Fibroblast of skin of right biceps (primary cell): ENCODE results near the gene JAZF1.

Experiments used
- DNase-seq: peaks from one replicate; pipeline ENCODE4 v3.0.0-alpha.2; 2013

The JAZF1 gene

DNA sequence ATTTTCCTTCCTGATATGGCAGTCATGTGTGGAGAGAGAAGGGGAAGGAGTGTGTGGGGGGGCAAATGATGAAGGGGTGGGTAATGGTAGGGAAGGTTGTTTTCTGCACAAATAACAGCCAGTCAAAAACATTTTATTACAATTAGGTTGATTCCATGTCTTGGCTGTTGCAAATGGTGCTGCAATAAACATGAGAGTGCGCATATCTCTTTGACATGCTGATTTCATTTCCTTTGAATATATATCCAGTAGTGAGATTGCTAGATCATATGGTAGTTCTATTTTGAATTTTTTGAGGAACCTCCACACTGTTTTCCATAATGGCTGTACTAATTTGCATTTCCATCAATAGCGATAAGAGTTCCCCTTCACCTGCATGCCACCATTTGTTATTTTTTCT lies 10.6 kb upstream of the JAZF1 start:
- DNase-seq: no peak

DNA sequence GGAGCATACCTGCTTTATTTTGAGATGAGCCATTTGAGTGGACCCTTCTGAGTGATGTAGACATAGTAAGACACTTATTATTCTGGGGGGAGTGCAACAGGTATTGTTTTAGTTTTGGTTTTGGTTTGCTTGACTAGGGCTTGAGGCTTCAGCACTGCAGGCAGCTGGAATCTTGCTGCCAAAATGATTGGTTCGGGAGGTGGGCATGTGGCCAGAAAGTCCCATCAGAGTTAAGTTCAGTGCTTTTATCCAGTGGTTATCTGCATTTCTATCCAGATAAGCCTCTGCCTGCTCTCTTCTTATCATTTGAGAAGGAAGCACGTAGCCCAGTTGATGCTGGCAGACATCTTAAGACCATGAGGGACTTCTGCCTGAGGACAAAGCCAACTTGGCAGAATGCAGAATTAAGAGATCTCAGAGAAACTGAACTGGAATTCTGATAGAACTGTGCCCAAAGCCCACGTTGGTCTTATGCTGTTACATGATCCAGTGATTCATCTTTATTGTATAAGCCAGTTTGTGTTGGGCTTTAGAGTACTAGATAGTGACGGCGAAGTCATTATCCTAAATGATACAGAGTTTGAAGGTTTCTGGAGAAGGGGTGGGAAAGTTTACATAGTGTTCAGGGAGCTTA lies 9.6 kb upstream of the JAZF1 start:
- DNase-seq: no peak

DNA sequence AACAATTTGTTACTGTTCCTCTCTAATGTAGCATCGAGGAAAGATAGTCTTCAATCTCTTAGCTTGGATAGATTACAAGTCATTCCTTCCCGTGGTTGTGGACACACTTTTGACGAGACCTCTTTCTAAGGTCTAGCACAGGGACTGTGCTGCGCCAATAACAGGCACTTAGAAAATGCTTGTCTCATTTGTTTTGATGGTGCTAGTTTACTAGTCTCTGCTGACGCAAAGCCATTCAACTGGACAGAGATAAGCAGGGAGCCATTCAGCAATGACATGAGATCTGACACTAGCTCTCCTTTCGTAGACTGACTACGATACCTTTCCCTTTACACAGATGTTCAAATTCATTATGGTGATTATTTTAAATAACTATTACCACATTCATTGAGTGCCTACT lies 6.4 kb upstream of the JAZF1 start:
- DNase-seq: no peak

DNA sequence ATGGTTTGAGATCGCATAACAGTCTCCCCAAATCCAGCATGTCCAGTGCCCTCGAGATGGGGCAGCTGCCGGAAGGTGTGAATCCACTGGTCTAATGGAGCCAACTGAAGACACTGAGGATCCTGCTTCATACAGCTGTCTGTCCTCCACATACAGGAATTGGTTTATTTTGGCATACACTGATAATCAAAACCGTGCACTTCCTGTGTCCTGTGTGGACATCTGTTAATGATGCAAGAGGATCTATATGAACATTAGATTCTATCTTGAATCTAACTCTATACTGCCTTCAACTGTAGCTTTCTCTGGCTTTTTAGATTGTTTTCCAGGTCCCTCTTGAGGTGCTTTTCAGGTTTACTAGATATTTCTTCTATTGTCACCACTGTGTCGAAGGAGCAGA lies 3.0 kb upstream of the JAZF1 start:
- peak; percentile 32 for DNase-seq

DNA sequence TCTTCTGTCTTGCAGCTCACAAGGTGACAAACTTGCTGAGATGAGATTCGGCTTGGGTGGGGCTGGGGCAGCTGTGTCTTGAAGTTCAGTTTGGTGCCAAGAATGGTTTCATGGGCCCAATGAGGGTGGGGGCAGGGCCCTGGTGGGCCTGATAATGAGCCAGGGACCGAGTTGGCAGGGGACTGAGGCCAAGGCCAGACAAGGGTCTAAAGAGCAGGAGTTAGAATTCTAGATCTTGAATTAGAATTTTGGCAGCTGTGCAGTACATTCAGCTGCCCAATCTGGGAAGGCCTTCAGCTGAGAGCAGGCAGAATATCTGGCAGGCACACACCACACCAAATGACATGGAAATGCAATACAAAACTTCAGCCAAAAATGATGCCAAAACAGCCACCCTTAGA lies 1.5 kb upstream of the JAZF1 start:
- DNase-seq: no peak

DNA sequence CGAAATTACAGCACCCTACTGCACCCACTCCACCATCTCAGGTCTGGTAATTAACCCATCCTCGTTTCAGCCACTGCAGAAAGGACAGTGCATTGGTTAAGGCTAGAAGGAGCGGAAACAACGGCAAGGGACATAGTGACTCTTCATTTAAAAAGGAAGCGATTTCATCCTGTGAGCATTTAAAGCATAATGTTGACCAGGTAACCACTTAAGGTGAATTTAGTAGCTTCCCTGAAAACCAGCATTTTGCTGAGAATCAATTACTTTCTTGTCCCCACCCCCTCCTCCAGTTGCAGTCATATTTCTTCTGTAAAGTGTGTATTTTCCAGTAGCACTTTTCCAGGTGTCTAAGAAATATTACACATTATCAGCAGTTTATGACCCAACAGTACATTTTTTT lies 821 bp upstream of the JAZF1 start:
- DNase-seq: no peak

DNA sequence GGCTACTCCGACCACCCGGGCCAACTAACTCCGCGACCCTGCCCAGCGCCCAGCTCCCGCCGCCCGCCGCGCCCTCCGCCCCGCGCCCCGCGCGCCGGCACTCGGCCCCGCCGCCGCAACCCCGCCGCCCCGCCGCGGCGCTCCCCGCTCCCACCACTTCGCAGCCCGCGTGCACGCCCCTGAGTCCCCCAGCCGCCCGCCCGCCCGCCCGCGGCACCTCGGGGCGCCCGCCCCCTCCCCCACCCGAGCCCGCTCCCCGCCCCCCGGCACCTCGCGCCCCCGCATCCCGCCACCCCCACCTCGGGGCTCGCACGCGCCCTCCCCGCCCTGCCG lies 598 bp downstream of the JAZF1 start:
- no peak for DNase-seq

DNA sequence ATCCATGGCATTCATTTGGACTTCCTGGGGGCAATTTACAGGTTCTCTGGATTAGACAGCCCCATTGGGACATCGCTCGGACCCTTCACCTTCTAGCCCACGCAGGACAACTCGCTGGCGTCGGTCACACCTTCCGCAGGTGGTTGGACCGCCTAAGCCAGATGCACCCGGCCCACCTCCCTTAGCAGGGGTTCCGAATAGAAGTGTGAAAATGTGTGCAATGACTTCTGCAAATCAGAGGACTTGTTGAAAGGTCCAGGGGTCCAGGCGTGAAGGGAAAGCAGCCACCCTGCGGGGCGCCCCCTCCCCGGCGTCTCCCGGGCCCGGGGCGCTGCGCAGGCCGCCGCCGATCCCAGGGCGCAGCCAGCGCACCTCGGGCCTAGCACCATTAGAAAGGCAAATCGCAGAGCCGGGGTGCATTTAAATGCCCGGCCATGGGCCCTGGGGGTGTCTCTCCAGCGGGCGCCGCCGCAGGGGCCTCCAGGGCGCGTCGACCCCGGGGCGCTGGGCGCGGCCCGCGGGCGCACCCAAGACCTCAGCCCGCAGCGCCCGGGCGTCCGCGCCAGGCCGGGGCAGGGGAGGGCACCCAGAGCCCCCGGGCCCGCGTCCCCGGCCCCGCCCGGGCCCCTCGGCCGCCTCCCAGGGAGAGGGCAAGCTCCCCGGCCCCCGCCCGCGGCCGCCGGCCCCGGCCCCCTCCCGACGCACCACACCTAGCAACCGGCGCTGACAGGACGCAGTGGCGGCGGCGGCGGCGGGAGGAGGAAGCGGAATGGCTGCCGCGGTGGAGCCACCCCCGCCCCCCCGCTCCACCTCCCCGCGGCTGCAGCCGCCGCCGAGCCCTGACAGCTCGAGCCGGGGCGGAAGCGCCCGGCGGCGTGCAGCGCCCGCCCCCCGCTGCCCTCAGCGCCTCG lies 1.2 kb downstream of the JAZF1 start:
- peak; percentile 75 for DNase-seq

DNA sequence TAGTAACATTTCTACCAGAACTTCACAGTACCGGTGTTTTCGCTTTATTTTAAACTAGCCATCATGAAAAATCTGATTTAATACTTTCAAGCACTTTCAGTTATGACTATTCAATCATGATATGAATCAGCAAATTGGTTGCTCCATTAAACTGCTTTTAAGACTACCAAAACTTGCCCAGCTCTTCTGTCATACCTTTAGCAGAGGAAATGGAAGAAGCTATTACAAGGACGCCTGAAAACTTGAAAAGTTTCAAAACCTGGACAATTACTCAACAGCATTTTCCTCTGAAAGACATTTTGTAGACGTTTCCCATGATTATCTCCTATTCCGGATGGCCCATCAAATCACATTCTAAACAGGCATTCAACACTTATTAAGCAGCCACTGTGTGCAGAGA lies 2.0 kb downstream of the JAZF1 start:
- DNase-seq: no peak

DNA sequence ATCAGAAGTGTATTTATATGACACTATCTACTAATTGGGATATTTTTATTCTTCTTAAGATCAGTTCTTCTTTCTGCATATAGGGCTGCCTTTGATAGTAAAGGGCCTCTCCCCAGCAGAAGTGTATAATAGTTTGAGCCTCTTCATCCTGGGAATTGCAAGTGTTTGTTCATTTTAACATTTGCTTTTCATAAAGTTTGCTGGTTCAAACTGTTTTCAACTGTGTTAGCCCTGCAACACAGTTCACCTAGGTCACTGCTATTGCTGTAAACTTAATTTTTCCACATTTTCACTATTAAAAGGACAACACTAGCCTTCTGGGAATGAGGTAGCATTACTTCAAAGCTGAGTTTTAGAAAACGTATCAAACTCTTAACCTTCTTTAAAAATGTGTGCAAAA lies 2.8 kb downstream of the JAZF1 start:
- no peak for DNase-seq

DNA sequence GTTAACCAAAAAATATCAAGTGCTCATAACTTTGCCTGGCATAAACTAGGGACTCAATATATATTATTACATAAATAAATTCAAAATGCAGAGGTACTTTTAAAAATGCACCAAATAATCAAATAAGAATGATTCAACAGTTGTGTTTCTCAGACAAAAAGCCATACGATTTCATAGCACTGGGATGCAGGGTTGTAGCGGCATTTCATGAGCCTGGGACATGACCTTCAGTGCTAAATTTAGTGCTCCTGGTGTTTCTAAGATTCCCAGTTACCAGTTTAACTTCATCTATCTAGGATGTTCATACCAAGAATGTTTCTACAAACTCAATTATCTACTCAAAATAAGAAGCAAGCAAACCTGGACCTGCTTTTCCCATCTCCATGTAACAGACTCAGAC lies 4.0 kb downstream of the JAZF1 start:
- DNase-seq: no peak

DNA sequence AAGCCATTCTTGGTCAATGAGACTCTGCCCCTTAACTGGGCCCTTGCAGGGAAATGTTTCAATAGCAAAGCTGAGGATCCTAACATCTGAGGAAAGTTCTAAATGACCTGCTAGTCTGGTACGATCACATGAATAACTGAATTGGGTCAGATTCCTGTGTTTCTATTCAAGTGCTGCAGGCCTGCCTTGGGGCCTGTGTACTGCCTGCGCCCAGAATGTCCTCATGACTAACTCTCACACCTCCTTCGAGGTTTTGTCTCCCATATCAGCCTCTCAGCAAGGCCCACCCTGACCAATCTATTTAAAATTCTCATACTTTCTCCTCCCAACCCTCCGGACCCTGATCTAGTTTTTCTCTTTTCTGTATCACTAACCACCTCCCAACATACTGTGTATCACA lies 4.4 kb downstream of the JAZF1 start:
- DNase-seq: no peak

DNA sequence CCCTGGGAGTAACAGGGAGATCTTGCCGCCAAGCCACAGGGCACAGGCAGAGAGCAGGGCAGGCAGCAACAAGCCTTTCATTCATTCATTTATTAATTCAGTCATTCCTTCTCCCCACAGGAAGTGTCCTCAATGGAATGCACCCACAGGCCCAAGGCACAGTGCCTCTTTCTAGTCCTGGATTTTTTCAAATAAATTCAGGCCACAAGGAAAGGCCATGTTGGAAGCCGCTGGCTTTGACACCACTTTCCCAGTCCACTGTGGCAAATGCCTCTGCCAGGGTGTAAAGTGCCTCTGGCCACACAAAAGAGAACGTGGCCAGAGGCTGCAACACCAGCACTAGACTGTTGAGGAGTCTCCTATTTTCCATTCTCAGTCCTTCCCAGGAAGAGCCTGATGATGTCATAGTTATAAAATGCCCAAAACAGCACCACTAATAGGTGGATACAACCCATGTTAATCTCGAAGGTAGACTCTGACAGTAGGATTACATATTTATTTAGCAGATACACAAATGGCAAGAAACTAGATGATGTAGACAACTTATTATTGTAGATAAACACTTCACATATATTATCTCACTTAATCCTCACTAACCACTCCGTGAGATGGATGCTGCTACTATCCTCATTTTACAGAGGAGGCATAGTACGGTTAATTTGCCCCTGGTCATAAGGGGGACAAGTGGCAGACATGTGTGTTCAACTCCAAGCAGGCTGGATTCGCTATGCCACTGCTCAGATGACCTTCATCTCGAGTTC lies 5.5 kb downstream of the JAZF1 start:
- DNase-seq: no peak

DNA sequence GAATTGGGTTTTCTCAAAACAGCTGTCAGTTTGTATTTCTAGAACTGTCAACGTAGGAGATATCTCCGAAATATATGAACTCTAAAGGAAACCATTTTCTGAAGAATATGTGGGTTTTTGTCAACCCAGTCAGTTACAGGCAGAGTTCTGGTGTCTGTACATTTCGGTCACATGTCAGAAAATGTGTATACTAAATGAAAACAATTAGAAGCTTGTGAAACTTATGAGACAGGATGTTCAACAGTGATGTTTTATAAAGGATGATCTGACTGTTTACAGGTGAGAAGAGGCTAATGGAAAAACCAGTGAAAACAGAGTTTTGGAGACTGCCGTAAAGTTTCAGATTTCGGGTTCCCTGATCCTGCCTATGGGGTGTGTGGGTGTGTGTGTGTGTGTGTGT lies 6.2 kb downstream of the JAZF1 start:
- DNase-seq: no peak

DNA sequence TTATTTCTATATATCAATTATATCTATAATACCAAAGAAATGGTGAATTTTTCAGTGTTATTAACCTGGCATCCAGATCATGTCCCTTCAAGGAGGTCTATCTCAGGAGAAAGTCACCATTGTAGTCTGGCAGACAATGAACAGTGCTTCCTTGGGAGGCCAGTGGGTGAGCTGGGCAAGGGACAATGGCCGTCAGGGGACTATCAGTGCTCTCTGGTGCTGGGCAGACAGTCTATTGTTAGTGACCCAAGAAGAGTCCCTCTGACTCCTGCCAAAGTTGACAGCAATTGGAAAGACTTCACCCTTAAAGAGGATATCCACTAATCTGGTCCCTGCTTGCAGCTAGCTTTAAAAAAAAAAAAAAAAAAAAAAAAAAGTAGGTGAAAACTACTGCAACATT lies 7.1 kb downstream of the JAZF1 start:
- no peak for DNase-seq

DNA sequence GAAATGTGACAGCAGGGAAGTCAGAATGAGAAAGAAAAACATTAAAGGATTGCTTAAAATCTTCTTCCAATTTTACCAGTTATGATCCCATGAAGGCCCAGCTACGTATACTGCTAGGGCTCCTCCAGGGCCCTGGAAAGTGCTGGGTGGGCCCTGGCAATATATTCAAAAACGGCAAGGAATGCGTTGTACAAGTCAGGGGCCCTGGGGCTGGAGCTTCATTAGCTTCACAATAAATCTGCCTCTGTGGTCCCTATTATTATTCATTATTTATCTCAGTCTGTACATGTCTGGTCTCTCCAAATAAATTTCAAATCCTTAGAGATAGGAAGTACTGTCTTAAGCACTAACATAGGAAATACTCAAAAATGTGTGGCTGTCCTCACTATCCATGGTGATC lies 7.6 kb downstream of the JAZF1 start:
- DNase-seq: no peak

DNA sequence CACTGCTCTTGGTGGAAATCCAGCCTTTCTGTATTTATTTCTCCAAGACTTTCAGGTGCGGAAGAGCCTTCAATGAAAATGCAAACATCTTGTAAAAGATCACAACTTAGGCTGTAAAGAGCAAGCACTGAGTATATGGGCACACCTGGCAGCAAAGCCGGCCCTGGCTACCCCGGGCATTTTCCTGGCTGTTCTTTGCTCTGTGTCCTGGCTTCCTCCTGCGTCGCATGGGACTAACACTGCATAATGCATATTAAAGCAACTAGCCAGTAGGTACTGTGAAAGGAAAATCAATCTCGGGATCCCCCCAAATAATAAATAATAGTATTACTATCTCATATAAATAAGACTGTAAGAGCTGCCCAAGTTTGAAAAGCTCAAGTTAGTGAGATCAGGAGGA lies 9.9 kb downstream of the JAZF1 start:
- DNase-seq: no peak

DNA sequence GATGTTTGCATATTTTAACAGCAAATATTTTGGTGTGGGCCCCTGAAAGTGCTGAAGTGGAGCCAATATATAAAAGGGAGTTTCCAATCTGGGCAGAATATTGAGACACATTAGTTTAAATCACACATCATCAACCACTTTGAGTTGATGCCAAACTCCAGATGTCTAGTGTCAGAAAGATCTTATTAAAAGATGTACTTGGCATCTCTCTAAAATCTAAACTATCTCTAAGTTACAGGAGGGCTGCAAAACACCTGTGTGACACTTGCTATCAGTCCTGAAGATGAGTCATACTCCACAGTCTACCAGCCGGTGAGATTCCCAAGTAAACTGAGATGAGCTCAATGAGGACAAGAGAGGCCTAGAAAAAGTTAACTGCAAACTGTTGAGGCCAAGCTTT lies 11.4 kb downstream of the JAZF1 start:
- DNase-seq: no peak

DNA sequence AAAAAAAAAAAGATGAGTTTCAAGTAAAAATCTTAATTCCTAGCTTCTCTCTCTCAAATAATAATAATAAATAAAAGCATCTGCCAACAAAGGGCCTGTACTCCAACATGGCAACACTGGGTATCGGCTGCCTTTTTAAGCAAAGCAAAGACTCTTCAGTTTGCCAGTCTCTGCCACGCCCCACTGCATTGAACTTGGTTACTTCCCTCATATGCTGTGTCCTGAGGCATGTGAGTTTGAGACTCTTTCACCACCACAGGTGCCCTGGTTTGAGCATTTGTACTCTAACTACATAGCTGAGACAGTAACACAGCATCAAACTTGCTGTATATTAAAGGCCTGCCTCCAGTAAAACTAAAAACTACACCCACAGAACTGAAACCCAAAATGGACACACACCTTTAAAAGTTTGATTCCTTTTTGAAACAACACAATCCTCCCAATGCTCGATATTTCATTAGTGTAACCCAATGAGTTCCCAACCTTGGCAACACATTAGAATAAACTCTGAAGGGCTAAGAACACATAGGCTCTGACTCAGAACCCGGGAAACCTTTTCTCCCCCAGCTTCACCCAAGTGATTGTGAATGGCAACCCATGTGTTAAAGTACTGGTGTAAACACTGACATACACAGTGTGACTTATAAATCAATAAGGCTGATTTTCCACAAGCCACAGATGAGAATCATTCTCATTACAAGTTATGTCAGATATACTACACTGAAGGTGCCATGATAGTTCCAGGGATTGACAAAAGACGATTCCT lies 12.0 kb downstream of the JAZF1 start:
- no peak for DNase-seq

DNA sequence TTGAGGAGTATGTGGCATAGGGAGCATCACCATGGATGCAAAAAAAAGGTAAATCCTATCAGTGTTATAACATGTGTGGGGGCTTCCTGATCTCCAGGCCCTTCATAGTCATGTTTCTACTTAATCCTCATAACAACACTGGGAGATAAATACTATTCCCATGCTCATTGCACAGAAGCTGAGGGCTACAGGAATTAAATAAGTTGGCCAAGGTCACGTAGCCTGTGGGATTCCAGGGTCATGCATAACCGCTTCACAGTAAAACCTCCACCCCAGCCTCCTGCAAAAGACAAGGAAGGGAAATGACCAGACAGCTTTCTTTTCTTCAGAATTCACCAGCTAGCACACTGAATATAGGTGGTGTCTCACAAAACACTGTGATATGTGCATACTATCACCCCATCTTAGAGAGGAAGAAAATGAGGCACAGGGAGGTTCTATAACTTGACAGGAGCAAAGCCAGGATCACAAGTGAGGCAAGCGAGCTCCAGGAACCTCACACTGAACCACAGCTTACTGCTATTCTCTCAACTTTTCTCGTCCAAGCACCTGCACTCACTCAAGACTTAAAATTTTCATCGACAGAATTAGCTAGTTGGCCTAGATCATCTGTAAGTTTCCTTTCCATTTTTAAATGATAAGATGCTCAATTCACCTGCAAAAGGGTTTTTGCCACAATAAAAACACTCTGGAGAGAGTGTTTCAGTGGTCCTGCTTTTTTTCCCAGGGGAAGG lies 13.4 kb downstream of the JAZF1 start:
- no peak for DNase-seq

DNA sequence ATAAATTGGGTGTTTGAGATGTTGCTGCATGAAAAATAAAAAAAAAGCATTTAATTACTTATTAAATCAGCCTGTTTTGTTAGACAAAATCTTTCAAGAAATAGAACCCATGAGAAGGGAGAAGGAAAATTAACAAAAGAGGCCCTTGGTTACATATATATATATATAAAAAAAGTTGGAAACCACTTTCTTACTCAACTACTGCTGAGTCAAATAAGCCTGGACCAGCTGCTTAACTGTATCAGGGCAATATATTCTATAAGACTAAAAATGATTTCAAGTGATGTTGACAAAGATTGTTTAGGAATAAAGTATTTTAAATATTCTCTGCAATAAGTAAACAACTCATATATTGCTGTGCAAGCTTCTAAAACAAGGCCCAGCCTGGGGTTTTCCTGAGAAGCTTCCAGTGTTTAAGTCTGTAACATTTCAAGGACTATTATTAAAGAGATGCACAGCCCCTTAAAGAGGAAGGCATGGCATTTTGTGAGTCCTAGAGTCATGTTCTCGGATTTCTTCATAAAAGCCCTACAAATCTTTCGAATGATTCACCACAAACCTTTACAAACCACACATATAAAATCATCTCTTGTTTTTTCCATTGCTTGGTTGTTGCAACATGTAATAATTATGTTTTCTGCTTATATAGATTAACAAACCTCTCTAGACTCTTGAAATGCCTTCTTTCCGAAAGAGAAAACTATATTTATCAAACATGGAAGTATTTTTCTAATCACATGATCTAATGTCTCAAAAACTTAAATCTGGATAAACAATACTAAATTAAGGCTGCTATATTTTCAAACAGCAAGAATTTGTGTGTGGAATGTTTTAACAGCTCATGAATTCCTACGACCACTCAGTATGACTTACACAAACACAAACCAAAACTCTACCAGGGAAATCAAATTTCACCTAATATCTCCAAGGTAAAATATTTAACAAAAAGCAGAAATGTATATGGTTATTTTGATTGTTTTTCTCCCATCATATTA lies 14.3 kb downstream of the JAZF1 start:
- DNase-seq: peak; percentile 92
